GM12874 (cell line): ENCODE results near the gene CD151.

ENCODE experiments used
- CTCF ChIP-seq: IDR thresholded peaks from 2 replicates; pipeline ENCODE4 v1.5.1; 2011; ENCODE audit warnings: low read depth, mild to moderate bottlenecking, control low read depth, low read length, moderate library complexity; ENCODE audit not compliant: insufficient read depth

CD151 gene

DNA sequence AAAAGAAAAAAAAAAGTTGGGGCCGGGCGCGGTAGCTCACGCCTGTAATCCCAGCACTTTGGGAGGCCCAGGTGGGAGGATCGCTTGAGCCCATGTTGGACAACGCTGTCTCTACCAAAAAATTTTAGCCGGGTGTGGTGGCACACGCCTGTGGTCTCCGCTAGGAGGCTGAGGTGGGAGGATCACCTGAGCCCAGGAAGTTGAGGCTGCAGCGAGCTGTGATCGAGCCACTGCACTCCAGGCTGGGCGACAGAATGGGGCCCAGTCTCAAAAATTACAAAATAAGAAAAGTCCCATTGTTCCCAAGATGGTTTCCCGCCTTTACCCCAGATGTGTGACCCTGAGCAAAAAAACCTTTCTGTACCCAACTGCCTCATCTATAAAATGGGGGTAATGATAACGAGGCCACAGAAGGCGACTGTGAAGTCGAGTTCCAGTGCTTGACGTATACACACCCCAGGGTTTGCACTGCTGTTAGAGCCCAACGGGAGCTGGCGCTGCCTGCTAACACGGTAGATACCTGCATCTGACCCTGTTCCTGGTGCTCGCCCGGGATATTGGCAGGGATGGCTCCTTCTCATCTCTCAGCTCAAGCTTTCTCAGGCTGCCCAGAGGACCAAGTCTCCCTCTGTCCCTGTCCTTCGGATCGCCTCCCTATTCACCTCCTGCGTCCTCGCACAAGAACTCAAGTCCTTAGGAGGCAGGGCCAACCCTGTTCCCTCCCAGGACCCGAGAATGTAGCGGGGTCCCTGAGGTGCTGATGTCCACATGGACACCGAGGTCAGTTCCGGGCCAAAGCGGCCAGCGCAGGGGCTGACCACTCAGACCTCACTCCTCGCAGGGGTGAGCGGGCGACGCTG, 24.1 kb upstream of the CD151 start:
- no peak for TF ChIP-seq CTCF

DNA sequence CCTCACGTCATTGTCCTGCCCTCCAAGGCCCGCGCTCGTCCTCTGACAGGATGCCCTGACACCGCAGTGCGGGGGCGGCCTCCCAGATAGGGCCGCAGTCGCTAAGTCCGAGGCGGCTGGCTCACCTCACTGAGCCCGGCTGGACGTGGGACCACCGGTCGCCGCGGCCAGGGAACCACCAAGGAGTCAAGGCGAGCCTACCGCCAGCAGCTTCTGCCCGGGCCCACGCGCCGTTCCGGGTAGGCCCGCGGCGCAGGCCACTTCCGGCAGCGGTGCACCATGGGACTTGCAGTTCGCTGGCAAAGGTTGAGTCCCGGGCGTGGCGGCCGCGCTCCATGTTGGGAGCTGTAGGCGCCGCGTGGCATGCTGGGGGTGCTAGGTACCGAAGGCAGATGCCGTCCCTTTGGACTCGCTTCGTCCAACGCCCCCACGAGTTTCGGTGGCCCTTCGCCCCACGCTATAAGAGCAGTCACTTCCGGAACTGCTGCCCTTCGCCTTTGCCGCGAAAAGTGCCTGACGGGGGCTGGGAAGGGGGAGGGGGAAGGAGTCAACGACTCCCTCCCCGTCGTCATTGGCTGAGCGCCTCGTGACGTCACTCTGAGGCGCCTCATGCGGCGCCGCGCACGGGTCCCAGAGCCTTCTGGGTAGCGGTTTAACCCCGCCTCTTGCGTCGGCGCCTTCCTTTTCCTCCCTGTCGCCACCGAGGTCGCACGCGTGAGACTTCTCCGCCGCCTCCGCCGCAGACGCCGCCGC, 23.3 kb upstream of the CD151 start, which contains the start of gene RPLP2:
TSS of gene RPLP2 (plus strand) at position 681 of the 753 bp plus-strand sequence. CDS start 268 bp downstream, outside the sequence.
- no peak for TF ChIP-seq CTCF

GRCh38 chr11:810040-810567, 22.6 kb upstream of the CD151 start:
- TF ChIP-seq CTCF, result no peak

- TF ChIP-seq CTCF, result no peak
Observed at GRCh38 chr11:811446-812245, 21.1 kb upstream of the CD151 start.

DNA sequence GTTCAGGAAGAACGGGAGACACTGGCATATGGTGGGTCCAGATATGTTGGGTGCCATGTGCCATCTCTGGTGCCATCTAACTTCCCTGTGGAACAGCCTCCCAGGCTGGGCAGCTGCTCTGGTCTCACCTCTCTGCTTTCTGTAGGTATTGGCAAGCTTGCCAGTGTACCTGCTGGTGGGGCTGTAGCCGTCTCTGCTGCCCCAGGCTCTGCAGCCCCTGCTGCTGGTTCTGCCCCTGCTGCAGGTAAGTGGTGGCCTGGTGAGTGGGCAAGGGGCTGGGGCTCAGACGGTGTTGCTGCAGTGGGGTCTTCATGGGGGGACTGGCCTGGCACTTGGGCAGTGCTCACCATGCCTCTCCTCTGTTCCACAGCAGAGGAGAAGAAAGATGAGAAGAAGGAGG, 20.4 kb upstream of the CD151 start:
- no peak for TF ChIP-seq CTCF

DNA sequence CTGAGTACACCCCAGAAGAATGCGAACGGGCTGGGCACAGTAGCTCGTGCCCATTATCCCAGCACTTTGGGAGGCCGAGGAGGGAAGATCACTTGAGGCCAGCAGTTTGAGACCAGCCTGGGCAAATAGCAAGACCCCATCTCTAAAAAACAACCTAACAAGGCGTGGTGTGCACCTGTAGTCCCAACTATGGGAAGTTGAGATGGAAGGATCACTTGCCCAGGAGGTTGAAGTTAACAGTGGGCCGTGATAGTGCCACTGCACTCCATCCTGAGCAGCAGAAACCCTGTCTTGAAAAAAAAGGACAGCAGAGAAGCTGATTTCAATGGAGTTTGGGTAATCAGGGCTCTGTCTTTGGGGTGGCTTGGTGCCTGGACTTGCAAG, 19.7 kb upstream of the CD151 start:
- TF ChIP-seq CTCF, result no peak

DNA sequence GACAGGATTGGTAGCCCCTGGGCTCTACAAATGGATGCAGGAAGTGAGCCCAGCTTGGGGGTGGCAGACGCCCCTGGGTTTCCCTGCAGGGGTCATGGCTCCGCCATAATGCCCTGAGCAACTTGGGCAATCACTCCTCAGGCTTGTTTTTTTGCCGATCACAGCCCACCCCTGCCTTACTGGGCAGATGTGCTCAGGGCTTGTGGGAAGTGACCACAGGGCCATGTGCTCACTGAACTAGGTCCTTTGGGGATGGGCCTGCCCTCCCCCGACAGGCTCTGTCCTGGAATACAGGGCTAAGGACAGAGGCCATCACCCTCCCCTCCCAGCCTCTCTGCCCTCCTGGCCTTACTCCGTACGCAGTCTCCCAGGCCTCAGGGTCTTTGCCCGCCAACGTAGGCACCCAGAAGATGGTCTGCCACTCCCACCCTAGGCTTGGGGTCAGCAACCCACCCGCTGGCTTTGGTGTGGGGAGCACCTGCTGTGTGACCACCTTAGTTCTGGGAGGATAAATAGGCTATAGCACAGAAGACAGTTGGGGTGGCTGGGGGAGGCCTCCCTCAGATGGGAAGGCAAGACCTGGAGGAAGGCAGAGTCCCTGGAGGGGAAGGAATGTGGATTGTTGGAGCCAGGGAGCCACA, 19.2 kb upstream of the CD151 start:
- TF ChIP-seq CTCF, result no peak
